ENCODE measurements around the gene OR10H1. TPM values are rescaled to one million over a fixed set of nuclear protein-coding genes. Genes with fewer than 3 reads are reported as not detected.
"Not testable (repeated sequence)": the region's sequence is repeated elsewhere in the genome, so short reads cannot be mapped to it uniquely, and the experiment has no call there.

OR10H1 gene
- total RNA-seq, 1 donor = not detected

- H3K27me3 ChIP-seq (ENCODE audit: insufficient read depth, low read length) = peaks cover 2% of the 10 kb centered on the region
Measured at GRCh38 chr19:15790096-15790495, 25.4 kb downstream of the OR10H1 start.

GRCh38 chr19:15788594-15789270 lies 26.7 kb downstream of the OR10H1 start:
- peaks cover 2% of the 10 kb centered on the region for H3K27me3 ChIP-seq (ENCODE audit: insufficient read depth, low read length)
- H3K4me1 ChIP-seq (ENCODE audit: insufficient read depth, low read length) = no peaks in the 10 kb centered on the region
- no peak overlapping the region for H3K4me3 ChIP-seq (ENCODE audit: low read length)
- no peaks in the 10 kb centered on the region for H3K9me3 ChIP-seq (ENCODE audit: low read depth, low read length)

More at GRCh38 chr19:15790096-15790495, 25.4 kb downstream of the OR10H1 start:
- Histone ChIP-seq H3K4me3 (ENCODE audit: low read length) (no peak overlapping the region), H3K9me3 (ENCODE audit: low read depth, low read length) (no peaks in the 10 kb centered on the region), H3K4me1 (ENCODE audit: insufficient read depth, low read length) (no peaks in the 10 kb centered on the region)

- Histone ChIP-seq H3K4me1 (ENCODE audit: insufficient read depth, low read length) (no peaks in the 10 kb centered on the region), H3K27me3 (ENCODE audit: insufficient read depth, low read length) (peaks cover 2% of the 10 kb centered on the region), H3K4me3 (ENCODE audit: low read length) (no peak within 1 kb of the TSS), H3K9me3 (ENCODE audit: low read depth, low read length) (no peaks in the 10 kb centered on the region)
Measured at GRCh38 chr19:15787611-15788155, 27.8 kb downstream of the OR10H1 start, which contains the start of gene OR10H5. Gene OR10H5 (plus strand): TSS chr19:15787661. CDS start chr19:15794049, 6,388 bp downstream.

GRCh38 chr19:15782896-15783295 lies 32.6 kb downstream of the OR10H1 start:
- not testable (repeated sequence) for H3K9me3 ChIP-seq (ENCODE audit: low read depth, low read length); H3K27me3 ChIP-seq (ENCODE audit: insufficient read depth, low read length); H3K4me3 ChIP-seq (ENCODE audit: low read length); H3K4me1 ChIP-seq (ENCODE audit: insufficient read depth, low read length)

- H3K27me3 ChIP-seq (ENCODE audit: insufficient read depth, low read length) = no peaks in the 10 kb centered on the region
- no peaks in the 10 kb centered on the region for H3K9me3 ChIP-seq (ENCODE audit: low read depth, low read length)
- no peak overlapping the region for H3K4me3 ChIP-seq (ENCODE audit: low read length)
- H3K4me1 ChIP-seq (ENCODE audit: insufficient read depth, low read length) = no peaks in the 10 kb centered on the region
Measured at GRCh38 chr19:15782211-15782610, 33.3 kb downstream of the OR10H1 start.

- H3K4me1 ChIP-seq (ENCODE audit: insufficient read depth, low read length) = no peaks in the 10 kb centered on the region
Measured at GRCh38 chr19:15781661-15782060, 33.8 kb downstream of the OR10H1 start.

GRCh38 chr19:15780610-15781418 lies 34.6 kb downstream of the OR10H1 start:
- Histone ChIP-seq H3K4me1 (ENCODE audit: insufficient read depth, low read length) (no peaks in the 10 kb centered on the region), H3K27me3 (ENCODE audit: insufficient read depth, low read length) (no peaks in the 10 kb centered on the region), H3K4me3 (ENCODE audit: low read length) (no peak overlapping the region), H3K9me3 (ENCODE audit: low read depth, low read length) (no peaks in the 10 kb centered on the region)

More at GRCh38 chr19:15781661-15782060, 33.8 kb downstream of the OR10H1 start:
- Histone ChIP-seq H3K4me3 (ENCODE audit: low read length) (no peak overlapping the region), H3K27me3 (ENCODE audit: insufficient read depth, low read length) (no peaks in the 10 kb centered on the region), H3K9me3 (ENCODE audit: low read depth, low read length) (no peaks in the 10 kb centered on the region)

- H3K4me1 ChIP-seq (ENCODE audit: insufficient read depth, low read length) = no peaks in the 10 kb centered on the region
- H3K9me3 ChIP-seq (ENCODE audit: low read depth, low read length) = no peaks in the 10 kb centered on the region
- H3K4me3 ChIP-seq (ENCODE audit: low read length) = no peak overlapping the region
- H3K27me3 ChIP-seq (ENCODE audit: insufficient read depth, low read length) = peaks cover 3% of the 10 kb centered on the region
Measured at GRCh38 chr19:15779756-15780476, 35.5 kb downstream of the OR10H1 start.

GRCh38 chr19:15776991-15777970 lies 38.2 kb downstream of the OR10H1 start:
- H3K4me3 ChIP-seq (ENCODE audit: low read length) = no peak overlapping the region
- H3K27me3 ChIP-seq (ENCODE audit: insufficient read depth, low read length) = peaks cover 6% of the 10 kb centered on the region
- no peaks in the 10 kb centered on the region for H3K4me1 ChIP-seq (ENCODE audit: insufficient read depth, low read length)
- H3K9me3 ChIP-seq (ENCODE audit: low read depth, low read length) = no peaks in the 10 kb centered on the region

- Histone ChIP-seq H3K9me3 (ENCODE audit: low read depth, low read length) (no peaks in the 10 kb centered on the region), H3K4me1 (ENCODE audit: insufficient read depth, low read length) (no peaks in the 10 kb centered on the region), H3K4me3 (ENCODE audit: low read length) (no peak overlapping the region), H3K27me3 (ENCODE audit: insufficient read depth, low read length) (peaks cover 6% of the 10 kb centered on the region)
Measured at GRCh38 chr19:15776264-15776663, 39.2 kb downstream of the OR10H1 start.

GRCh38 chr19:15775249-15775648 lies 40.2 kb downstream of the OR10H1 start:
- Histone ChIP-seq H3K27me3 (ENCODE audit: insufficient read depth, low read length) (peaks cover 6% of the 10 kb centered on the region), H3K4me3 (ENCODE audit: low read length) (no peak overlapping the region), H3K9me3 (ENCODE audit: low read depth, low read length) (no peaks in the 10 kb centered on the region), H3K4me1 (ENCODE audit: insufficient read depth, low read length) (no peaks in the 10 kb centered on the region)

GRCh38 chr19:15774159-15774558 lies 41.3 kb downstream of the OR10H1 start:
- H3K9me3 ChIP-seq (ENCODE audit: low read depth, low read length); H3K27me3 ChIP-seq (ENCODE audit: insufficient read depth, low read length); H3K4me1 ChIP-seq (ENCODE audit: insufficient read depth, low read length); H3K4me3 ChIP-seq (ENCODE audit: low read length): not testable (repeated sequence)

- no peak overlapping the region for H3K4me3 ChIP-seq (ENCODE audit: low read length)
- H3K27me3 ChIP-seq (ENCODE audit: insufficient read depth, low read length) = peaks cover 12% of the 10 kb centered on the region
- H3K4me1 ChIP-seq (ENCODE audit: insufficient read depth, low read length) = no peaks in the 10 kb centered on the region
- no peaks in the 10 kb centered on the region for H3K9me3 ChIP-seq (ENCODE audit: low read depth, low read length)
Measured at GRCh38 chr19:15769586-15769985, 45.9 kb downstream of the OR10H1 start.

- Histone ChIP-seq H3K27me3 (ENCODE audit: insufficient read depth, low read length) (peaks cover 64% of the 10 kb centered on the region), H3K4me1 (ENCODE audit: insufficient read depth, low read length) (no peaks in the 10 kb centered on the region), H3K9me3 (ENCODE audit: low read depth, low read length) (no peaks in the 10 kb centered on the region), H3K4me3 (ENCODE audit: low read length) (no peak overlapping the region)
Measured at GRCh38 chr19:15759962-15760565, 55.4 kb downstream of the OR10H1 start.

All from mononuclear cell (primary cell).